HG03565 (cell line): Measurements from ENCODE around the gene EIF4E1B.
"Not testable (repeated sequence)": the region's sequence is repeated elsewhere in the genome, so short reads cannot be mapped to it uniquely, and the experiment has no call there.

Experiments used
- ATAC-seq: cut with Tn5 transposase; IDR thresholded peaks from one replicate; pipeline ENCODE4 v1.9.1; 2021; ENCODE audit warnings: mild to moderate bottlenecking, moderate library complexity; ENCODE audit not compliant: unreplicated experiment

The EIF4E1B gene, protein sequence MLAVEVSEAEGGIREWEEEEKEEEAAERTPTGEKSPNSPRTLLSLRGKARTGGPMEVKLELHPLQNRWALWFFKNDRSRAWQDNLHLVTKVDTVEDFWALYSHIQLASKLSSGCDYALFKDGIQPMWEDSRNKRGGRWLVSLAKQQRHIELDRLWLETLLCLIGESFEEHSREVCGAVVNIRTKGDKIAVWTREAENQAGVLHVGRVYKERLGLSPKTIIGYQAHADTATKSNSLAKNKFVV

DNA sequence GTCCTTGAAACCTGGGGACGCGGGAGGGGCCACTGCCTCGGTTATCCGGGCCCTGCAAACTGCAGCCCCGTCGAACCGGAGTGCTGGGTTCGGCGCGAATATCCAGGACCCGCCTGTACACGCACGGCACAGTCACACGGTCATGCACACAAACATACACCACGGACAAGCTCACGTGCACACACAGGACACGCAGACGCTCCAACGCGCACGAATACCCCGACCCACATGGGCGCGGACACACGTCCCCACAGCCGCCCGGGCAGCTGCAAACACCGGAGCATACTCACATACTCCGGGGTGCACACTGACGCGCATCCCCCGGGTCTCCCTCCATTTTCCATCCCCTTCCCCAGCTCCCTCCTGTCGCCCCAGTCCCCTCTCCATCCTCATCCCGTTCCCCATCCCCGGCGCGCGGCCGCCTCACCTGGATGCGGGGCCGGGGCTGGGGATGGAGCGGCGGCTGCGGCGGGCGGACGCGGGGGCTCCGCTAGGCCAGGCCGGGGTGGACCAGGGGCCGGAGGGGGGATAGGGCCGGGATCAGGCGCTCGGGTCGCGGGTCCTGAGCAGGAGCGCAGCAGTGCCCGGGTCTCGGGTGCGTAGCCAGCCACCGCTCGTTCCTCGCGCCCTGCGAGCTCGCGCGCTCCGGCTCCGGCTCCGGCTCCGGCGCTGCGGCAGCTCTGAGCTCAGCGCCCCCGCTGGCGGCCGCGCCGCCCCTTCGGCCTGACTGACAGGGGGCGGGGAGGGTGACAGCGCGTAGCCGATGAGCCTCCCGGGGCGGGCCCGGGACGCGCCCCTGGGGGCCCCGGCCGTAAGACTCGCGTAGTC, at the start of gene EIF4E1B, which contains the start of gene SNCB:
Gene EIF4E1B, plus strand, starts transcription at position 823 of the 828 bp plus-strand sequence. CDS start 12,113 bp downstream, outside the sequence.
Gene SNCB, minus strand, starts transcription at position 682 of the 828 bp plus-strand sequence. CDS start 880 bp downstream, outside the sequence.
- ATAC-seq, result no peak

DNA sequence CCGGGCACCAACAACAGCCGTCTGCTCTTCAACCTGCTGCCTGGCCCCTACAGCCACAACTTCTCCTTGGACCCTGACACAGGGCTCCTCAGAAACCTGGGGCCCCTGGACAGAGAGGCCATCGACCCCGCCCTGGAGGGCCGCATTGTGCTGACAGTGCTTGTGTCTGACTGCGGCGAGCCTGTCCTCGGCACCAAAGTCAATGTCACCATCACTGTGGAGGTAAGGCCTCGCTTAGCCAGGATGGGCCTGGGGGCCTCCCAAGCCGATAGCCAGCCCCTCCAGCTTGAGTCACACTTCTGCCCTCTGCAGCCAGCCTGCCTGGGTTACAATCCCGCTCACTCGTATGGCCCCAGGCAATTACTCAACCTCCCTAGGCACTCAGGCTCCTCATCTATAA, 49.1 kb upstream of the EIF4E1B start:
- ATAC-seq, result no peak

DNA sequence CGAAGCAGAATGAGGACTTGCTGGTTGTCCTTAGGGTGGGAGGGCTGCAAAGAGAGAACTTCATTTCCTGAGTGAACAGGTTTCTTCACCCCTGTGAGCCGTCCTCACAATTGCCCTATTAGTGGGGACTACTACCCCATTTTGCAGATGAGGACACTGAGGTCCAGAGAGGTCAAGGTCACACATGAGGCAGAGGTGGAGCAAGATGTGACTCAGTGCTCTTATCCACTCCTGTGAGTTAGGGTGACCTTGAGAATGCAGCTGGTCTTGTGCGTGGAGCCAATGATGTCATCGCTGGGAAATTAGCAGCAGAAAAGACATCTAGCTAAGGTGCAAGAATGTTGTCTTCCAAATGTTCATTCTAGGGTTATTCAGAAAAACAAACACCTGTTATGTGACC, 47.4 kb upstream of the EIF4E1B start:
- no peak for ATAC-seq

GRCh38 chr5:176587398-176587797, 43.1 kb upstream of the EIF4E1B start:
- ATAC-seq, result no peak

DNA sequence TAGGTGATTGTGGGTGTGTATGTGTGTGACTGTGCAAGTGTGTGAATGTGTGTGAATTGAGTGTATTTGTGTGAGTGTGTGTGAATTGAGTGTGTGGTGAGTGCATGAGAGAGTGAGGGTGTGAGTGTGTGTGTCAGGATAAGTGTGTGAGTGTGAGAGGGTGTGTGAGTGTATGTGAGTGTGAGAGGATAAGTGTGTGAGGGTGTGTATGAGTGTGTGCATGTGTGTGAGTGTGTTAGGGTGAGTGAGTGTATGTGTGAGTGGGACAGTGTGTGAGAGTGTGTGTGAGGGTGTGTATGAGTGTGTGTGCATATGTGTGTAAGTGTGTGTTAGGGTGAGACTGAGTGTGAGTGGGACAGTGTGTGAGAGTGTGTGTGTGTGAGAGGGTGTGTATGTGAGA, 42.2 kb upstream of the EIF4E1B start:
- ATAC-seq, result no peak

DNA sequence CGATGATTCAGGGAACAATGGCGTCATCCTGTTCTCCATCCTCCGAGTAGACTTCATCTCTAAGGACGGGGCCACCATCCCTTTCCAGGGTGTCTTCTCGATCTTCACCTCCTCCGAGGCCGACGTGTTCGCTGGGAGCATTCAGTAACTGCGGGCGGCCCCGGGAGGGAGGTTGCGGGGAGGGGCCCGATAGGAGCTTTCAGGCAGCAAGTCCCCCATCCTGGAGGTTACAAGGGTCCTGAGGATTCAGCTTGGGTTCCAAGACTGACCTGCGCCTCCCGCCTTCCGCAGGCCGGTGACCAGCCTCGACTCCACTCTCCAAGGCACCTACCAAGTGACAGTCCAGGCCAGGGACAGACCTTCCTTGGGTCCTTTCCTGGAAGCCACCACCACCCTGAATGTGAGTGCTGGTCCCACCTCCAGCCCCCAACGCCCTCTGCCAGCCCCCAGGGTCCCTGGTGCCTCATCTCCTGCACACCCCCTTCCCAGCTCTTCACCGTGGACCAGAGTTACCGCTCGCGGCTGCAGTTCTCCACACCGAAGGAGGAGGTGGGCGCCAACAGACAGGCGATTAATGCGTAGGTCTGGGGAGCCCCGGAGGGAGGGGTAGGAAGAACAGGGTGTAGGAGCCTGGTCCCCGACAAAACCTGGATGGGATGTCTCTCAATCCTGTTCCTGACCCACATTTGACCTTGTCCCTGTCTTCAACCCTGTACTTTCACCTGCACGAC, 41.3 kb upstream of the EIF4E1B start:
- ATAC-seq, result no peak

GRCh38 chr5:176590035-176590717, 40.3 kb upstream of the EIF4E1B start:
- ATAC-seq, result no peak

GRCh38 chr5:176591667-176592066, 38.8 kb upstream of the EIF4E1B start:
- ATAC-seq, result not testable (repeated sequence)

DNA sequence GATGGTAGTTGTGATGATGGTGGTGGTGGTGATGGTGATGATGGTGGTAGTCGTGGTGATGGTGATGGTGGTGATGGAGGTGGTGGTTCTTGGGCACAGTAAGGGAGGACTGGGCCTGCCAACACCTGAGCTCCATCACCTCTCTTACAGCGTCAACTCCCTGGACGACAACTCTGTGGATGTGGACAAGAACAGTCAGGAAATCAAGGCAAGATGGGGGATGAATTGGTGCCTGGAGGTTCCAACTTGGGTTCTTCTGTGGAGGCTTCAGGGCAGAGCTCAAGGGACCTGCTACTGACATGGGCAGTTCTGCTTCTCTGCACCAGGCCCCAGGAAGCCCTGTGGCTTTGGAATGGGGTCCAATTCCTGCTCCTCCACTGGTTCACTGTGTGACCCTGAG, 37.9 kb upstream of the EIF4E1B start:
- no peak for ATAC-seq

DNA sequence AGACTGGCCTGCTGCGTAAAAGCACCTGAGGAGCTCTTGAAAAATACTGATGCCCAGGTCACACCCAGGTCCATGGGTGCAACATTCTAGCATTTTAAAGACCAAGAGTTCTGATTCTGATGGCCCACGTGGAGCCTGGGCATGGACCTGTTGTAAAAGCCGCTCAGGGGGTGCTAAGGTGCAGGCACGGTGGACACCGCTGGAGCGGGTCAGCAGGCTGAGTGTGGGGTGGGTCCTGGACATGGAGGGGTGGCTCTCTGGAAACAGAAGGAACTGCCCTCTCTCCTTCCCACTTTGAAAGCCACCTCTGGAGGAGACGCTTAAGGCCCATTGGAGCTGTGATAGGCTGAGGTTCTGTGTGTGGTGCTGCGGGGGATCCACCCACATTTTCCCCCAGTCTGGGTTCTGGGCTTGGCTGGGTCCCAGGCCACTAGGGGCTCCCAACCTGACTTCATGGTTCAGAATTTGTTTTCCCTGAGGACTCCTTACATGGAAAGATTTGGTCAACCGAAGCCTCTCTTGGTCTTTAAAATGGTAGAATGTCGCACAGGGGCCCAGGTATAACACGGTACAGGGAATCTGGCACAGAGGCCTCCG, 37.1 kb upstream of the EIF4E1B start:
- no peak for ATAC-seq

DNA sequence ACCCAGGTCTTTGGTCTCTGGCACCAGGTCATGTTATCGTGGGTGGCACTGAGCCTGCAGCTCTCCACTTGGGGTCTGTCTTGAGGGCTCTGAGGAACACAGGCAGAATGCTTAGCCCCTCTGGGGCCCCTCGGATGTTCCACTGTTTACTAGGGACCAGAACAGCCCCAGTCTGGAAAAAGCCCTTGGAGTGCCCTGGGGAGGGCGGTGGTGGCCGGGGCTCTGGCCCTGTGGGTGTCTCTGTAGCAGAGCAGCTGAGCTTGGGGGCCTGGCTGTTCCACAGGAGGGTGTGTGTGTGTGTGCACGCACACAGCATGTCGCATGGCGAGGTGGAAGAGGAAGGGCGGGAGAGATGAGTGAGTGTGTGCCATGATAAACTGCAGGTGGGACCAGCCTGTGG, 35.9 kb upstream of the EIF4E1B start:
- no peak for ATAC-seq

DNA sequence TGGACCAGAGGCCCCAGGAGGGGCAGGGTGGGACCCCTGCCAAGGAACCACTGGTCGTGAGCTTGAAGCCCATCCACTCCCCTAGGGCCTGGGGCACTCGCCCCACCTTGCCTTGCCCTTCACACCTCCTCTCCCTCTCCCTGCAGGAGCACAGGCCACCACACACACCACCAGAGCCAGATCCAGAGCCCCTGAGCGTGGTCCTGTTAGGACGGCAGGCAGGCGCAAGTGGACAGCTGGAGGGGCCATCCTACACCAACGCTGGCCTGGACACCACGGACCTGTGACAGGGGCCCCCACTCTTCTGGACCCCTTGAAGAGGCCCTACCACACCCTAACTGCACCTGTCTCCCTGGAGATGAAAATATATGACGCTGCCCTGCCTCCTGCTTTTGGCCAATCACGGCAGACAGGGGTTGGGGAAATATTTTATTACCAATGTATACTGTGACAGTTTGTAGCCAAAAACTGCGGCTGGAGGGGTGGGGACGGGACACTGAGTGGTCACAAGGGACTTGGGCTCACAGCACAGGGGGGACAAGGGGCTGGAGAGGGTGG, 35.0 kb upstream of the EIF4E1B start:
- no peak for ATAC-seq

DNA sequence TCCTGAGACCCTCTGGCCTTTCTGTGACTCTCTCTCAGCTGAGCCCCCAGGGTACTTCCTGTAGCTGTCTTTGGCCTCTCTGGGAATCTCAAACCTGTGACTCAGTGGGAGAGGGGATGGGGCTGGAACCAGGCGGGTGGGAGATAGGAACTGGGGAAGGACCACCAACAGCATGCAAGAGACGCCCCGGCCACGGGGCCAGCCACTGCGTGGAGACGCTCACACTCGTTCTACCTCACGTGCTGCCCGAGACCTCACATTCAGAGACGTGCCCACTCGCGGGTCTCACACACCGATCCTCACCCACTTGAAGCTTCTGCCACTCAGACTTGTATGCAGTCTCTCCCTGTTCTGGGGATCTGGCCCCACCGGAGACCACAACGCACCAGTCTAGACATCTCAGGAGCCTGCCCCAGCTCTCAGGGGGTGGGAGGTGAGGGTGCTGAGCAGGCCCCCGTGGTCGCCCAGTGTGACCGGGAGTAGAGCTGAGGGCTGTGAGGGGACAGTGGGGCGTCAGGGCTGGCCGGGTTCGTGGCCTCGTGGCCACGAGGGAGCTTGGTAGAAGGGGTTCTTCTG, 34.3 kb upstream of the EIF4E1B start:
- no peak for ATAC-seq

- ATAC-seq, result no peak
Observed at GRCh38 chr5:176596689-176597416, 33.6 kb upstream of the EIF4E1B start.

GRCh38 chr5:176597417-176598389, 32.8 kb upstream of the EIF4E1B start:
- no peak for ATAC-seq

DNA sequence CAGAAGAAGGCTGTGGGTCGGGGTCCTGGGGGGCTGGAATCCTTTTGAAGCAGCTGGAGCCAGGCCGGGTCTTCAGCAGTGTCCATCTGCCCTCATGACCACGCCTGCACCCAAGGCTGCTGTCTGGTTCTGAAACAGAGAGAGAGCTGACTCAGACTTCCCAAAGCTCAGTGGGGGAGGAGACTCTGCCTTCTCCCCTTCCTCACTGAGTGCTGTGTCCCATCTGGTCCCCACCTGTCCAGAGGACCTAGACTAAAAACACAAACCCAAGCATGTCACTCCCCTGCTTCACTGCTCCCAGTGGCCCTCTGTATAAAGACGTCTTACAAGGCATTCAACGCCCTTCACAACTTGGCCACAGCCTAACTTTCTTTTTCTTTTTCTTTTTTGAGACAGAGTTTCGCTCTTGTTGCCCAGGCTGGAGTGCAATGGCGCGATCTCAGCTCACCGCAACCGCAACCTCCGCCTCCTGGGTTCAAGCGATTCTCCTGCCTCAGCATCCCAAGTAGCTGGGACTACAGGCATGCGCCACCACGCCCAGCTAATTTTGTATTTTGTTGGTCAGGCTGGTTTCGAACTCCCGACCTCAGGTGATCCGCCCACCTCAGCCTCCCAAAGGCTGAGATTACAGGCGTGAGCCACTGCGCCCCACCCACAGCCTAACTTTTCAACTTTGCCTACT, 30.6 kb upstream of the EIF4E1B start:
- not testable (repeated sequence) for ATAC-seq

- ATAC-seq, result no peak
Observed at GRCh38 chr5:176601901-176602482, 28.5 kb upstream of the EIF4E1B start.
